ENCODE data around the gene TAF8.

GRCh38 chr6:42135722-42136121 lies 85.4 kb downstream of the TAF8 start:
- TF ChIP-seq POU6F1 (CRISPR knock-in tag; IDR thresholded peaks at IDR 0.05; ENCODE audit: borderline replicate concordance, low read depth) (no peak), ZFP30 (CRISPR knock-in tag; IDR thresholded peaks at IDR 0.05) (no peak), PATZ1 (CRISPR knock-in tag; IDR thresholded peaks at IDR 0.05; ENCODE audit: borderline replicate concordance) (no peak), ZNF565 (CRISPR knock-in tag; conservative IDR thresholded peaks at IDR 0.05; ENCODE audit: low read depth) (no peak), SNAI2 (CRISPR knock-in tag; IDR thresholded peaks at IDR 0.05) (no peak), OSR1 (CRISPR knock-in tag; IDR thresholded peaks at IDR 0.05) (no peak), ARNTL (CRISPR knock-in tag; IDR thresholded peaks at IDR 0.05; ENCODE audit: borderline replicate concordance, low read depth) (no peak), ZNF8 (CRISPR knock-in tag; IDR thresholded peaks at IDR 0.05) (no peak), ESRRG (CRISPR knock-in tag; IDR thresholded peaks at IDR 0.05) (no peak), CSDC2 (CRISPR knock-in tag; IDR thresholded peaks at IDR 0.05) (no peak), TSHZ2 (CRISPR knock-in tag; IDR thresholded peaks at IDR 0.05) (no peak), CREB5 (CRISPR knock-in tag; IDR thresholded peaks at IDR 0.05; ENCODE audit: low read depth) (no peak), RARB (CRISPR knock-in tag; IDR thresholded peaks at IDR 0.05) (no peak)
